Measurements from ENCODE around the gene HMG20A.

- no peak for TF ChIP-seq CEBPG (CRISPR knock-in tag; IDR thresholded peaks at IDR 0.05)
- no peak for TF ChIP-seq CEBPG (tag; conservative IDR thresholded peaks at IDR 0.05 in 1 of 2, IDR thresholded peaks at IDR 0.05 in 1 of 2)
- TF ChIP-seq SRSF9 (IDR thresholded peaks at IDR 0.05; ENCODE audit: borderline replicate concordance, low read depth, low read length), result no peak
- no peak for TF ChIP-seq ZNF24 (IDR thresholded peaks at IDR 0.05)
- no peak for TF ChIP-seq E2F4 (CRISPR knock-in tag; IDR thresholded peaks at IDR 0.05; ENCODE audit: low read depth)
Observed at GRCh38 chr15:77519540-77519939, 98.9 kb downstream of the HMG20A start.
